ENCODE data around the gene SEMA3B. TPM values are rescaled to one million over a fixed set of nuclear protein-coding genes. Genes with fewer than 3 reads are reported as not detected.

SEMA3B gene
- total RNA-seq (ENCODE audit: low replicate concordance) = 7.2 and 13.2 TPM in 2 replicates

GRCh38 chr3:50268703-50269451 lies at the start of gene SEMA3B:
TSS of gene SEMA3B (plus strand) at chr3:50269147. CDS start at chr3:50269241, 94 bp downstream.

GRCh38 chr3:50235716-50236483 lies 33.0 kb upstream of the SEMA3B start, which contains the start of gene GNAI2:
TSS of gene GNAI2 (plus strand) at chr3:50236204. CDS start at chr3:50236336, 132 bp downstream.

DNA sequence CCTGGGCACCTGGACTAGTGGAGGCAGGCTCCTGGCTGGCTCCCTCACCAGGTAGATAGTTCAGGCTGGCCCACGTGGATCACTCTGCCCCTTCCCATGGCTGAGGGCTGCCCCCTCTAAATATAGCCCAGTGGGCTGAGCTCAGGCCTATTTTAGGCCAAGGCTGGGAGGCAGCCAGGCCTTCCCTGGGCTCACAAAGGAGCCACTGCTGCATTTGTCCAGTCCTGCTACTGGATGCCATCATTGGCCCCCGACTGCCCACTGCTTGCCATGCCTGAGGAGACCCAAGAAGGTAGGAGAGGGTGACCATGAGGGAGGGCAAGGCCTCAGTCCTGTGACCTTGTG lies 9.9 kb downstream of the SEMA3B start, which contains the start of gene LSMEM2:
Gene LSMEM2 (plus strand): TSS at position 208 of the 345 bp plus-strand sequence. CDS start 27 bp downstream, at position 235.

GRCh38 chr3:50292159-50293078 lies 23.5 kb downstream of the SEMA3B start, which contains the start of gene IFRD2:
TSS of gene IFRD2 (minus strand) at chr3:50292429. CDS start at chr3:50292274, 155 bp downstream.

GRCh38 chr3:50298836-50299637 lies 30.1 kb downstream of the SEMA3B start, which contains the start of the genes HYAL3 and NAA80:
TSS of gene HYAL3 (minus strand) at chr3:50299405. CDS start at chr3:50295602, 3,803 bp downstream.
TSS of gene NAA80 (minus strand) at chr3:50299405. CDS start at chr3:50297463, 1,942 bp downstream.

GRCh38 chr3:50303013-50303815 lies 34.3 kb downstream of the SEMA3B start, which contains the start of gene HYAL1:
TSS of gene HYAL1 (minus strand) at chr3:50303574. CDS start at chr3:50302956, 618 bp downstream.

DNA sequence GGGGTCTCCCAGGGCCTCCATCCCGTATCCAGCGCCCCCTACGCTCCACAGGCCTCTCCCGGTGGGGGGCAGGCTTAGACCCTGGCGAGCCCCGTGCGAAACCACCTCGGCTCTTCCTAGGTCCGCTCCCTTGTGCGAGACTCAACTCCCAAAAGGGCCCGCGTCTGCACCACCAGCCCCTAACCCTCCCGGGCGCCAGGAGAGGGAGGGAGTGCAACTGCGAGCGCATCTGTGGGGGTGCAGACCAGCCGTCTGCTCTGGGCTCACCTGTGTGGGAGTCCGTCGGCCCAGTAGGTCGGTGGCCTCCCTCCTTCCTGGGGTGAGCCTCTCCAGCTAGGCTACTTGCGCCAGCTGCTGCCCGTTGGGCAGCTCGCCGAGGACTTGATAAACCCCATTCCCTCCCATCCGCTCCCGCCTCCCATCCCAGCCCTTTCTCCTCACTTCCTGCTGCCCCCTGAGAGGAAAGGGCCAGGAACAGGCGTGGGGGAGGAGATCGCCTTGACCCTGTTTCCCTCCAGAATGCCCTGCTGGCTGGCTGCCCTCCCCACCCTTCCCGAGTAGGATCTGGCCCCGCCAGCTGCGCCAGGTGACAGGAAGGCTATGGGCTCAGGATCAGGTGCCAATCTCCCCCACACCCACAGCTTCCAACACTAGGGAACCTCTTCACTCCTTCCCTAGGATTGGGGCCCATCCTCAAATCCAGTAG lies 53.6 kb downstream of the SEMA3B start, which contains the start of gene HYAL2:
Gene HYAL2 (minus strand): TSS at position 360 of the 706 bp plus-strand sequence. CDS start 2,256 bp downstream, outside the sequence.

Other genes with a start within 250 kb of the SEMA3B start
- gene RBM5, start 180.2 kb upstream of the SEMA3B start, total RNA-seq (ENCODE audit: low replicate concordance) = 135 and 864 TPM in 2 replicates
- gene SEMA3F, start 113.8 kb upstream of the SEMA3B start, total RNA-seq (ENCODE audit: low replicate concordance) = 3.7 and 7.4 TPM in 2 replicates
- not detected in 2 replicates for gene GNAT1, start 77.5 kb upstream of the SEMA3B start, total RNA-seq (ENCODE audit: low replicate concordance)
- not detected in 2 replicates for gene SLC38A3, start 63.9 kb upstream of the SEMA3B start, total RNA-seq (ENCODE audit: low replicate concordance)
- 308 and 476 TPM in 2 replicates for gene GNAI2, start 32.9 kb upstream of the SEMA3B start, total RNA-seq (ENCODE audit: low replicate concordance)
- not detected in 2 replicates for gene LSMEM2, start 9.9 kb downstream of the SEMA3B start, total RNA-seq (ENCODE audit: low replicate concordance)
- gene IFRD2, start 23.3 kb downstream of the SEMA3B start, total RNA-seq (ENCODE audit: low replicate concordance) = 35.9 and 57.7 TPM in 2 replicates
- gene HYAL3, start 30.3 kb downstream of the SEMA3B start, total RNA-seq (ENCODE audit: low replicate concordance) = 4.0 and 5.3 TPM in 2 replicates
- gene NAA80, start 30.3 kb downstream of the SEMA3B start, total RNA-seq (ENCODE audit: low replicate concordance) = 0.82 and 1.8 TPM in 2 replicates
- 0.60 and 0.94 TPM in 2 replicates for gene HYAL1, start 34.4 kb downstream of the SEMA3B start, total RNA-seq (ENCODE audit: low replicate concordance)
- 63.8 and 67.0 TPM in 2 replicates for gene HYAL2, start 53.6 kb downstream of the SEMA3B start, total RNA-seq (ENCODE audit: low replicate concordance)
- gene TUSC2, start 59.1 kb downstream of the SEMA3B start, total RNA-seq (ENCODE audit: low replicate concordance) = 11.5 and 15.5 TPM in 2 replicates
- gene RASSF1, start 71.7 kb downstream of the SEMA3B start, total RNA-seq (ENCODE audit: low replicate concordance) = 16.4 and 31.6 TPM in 2 replicates
- 0.70 and 1.1 TPM in 2 replicates for gene ZMYND10, start 76.6 kb downstream of the SEMA3B start, total RNA-seq (ENCODE audit: low replicate concordance)
- 23.2 and 30.0 TPM in 2 replicates for gene NPRL2, start 81.6 kb downstream of the SEMA3B start, total RNA-seq (ENCODE audit: low replicate concordance)
- gene CYB561D2, start 81.7 kb downstream of the SEMA3B start, total RNA-seq (ENCODE audit: low replicate concordance) = 32.7 and 33.1 TPM in 2 replicates
- gene TMEM115, start 90.4 kb downstream of the SEMA3B start, total RNA-seq (ENCODE audit: low replicate concordance) = 27.1 and 28.9 TPM in 2 replicates
- gene CACNA2D2, start 234.5 kb downstream of the SEMA3B start, total RNA-seq (ENCODE audit: low replicate concordance) = under 0.01 TPM in 1 of 2 replicates, not detected in the other